ENCODE results near the gene DIAPH1.

Gene DIAPH1

DNA sequence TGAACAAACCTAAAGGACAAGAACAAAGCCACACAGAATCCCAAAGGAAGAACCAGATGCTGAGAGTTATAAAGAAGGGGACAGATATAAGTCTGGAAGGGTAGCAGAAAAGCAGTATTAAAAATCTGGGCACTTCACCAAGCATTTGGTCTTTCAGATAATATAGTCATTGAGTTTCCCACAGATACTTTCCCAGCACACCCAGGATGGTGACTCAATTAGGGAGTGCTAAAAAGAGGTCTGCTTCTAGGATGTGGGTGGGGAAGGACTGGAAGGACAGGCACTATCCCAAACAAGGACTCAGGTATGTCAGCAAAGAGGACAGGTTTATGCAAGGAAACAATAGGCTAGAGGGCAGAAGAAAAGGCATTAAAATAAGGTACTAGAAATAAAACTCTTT, 59.3 kb downstream of the DIAPH1 start:
- no peak for DNase-seq

- DNase-seq, result no peak
These were observed 60.6 kb downstream of the DIAPH1 start for GRCh38 chr5:141558150-141558549.

- DNase-seq, result peak; percentile 11
These were observed 61.1 kb downstream of the DIAPH1 start for GRCh38 chr5:141557681-141558136.

DNA sequence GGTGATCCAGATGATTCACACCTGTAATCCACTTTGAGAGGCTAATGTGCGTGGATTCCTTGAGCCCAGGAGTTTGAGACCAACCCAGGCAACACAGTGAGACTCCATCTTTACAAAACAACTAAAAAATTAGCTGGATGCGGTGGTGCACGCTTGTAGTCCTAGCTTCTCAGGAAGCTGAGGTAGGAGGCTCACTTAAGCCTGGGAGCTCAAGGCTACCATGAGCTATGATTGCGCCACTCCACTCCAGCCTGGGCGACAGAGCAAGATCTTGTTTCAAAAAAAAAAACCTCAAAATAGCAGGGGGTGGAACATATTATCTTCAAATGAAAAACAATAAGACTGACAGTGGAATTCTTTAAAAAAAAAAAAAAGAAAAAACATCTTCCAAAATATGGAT, 70.9 kb downstream of the DIAPH1 start:
- DNase-seq, result no peak

DNA sequence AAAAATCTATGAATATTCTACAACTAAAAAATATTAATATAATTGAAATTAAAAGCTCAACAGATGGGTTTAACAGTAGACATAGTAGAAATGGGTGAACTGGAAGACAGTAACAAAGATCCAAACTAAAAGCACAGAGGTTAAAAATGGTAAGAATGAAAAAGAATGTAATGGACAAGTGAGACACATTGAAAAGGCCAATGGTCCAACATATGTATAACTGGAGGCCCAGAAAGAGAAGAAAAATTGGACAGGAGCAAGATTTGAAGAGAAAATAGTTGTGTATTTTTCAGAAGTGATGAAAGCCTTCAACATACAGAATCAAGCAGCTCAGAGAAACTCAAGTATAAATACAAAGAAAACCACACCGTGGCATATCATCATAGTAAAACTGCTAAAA, 71.3 kb downstream of the DIAPH1 start:
- no peak for DNase-seq

GRCh38 chr5:141543053-141543452, 75.7 kb downstream of the DIAPH1 start:
- DNase-seq, result no peak

GRCh38 chr5:141534492-141535213, 84.1 kb downstream of the DIAPH1 start:
- no peak for DNase-seq

DNA sequence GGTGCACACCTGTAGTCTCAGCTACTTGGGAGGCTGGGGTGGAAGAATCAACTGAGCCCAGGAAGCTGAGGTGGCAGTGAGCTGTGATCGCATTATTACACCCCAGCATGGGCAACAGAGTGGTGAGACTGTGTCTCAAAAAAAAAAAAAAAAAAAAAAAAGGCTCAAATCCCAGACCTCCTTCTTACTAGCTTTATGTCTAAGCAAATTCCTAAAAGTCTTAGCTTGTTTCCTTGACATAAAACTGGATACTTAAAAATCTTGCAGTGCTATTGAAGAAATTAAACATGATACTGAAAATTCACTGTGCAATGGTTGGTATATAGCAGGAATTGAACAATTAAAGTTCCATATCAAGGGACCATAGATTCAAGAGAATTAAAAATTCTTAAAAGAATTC, 84.9 kb downstream of the DIAPH1 start:
- DNase-seq, result no peak

DNA sequence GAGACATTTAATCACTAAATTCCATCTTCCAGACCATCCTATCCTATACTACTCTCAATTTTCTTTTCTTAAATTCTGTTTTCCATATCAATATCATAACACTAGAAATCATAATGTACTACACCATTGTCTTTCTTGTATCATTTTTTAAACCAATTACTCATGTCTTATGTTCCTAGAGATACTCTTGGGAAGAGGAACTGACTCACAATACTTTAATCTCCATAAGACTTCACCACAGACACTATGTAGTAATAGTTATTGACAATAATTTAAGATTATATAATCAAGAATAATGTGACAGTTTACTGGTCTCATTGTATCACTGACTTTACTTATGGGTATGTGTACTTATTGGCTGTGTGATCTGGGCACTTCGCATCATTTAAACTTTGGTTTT, 86.1 kb downstream of the DIAPH1 start:
- no peak for DNase-seq

GRCh38 chr5:141529873-141530272, 88.9 kb downstream of the DIAPH1 start:
- DNase-seq, result no peak

- DNase-seq, result no peak
These were observed 89.8 kb downstream of the DIAPH1 start for GRCh38 chr5:141529002-141529401.

DNA sequence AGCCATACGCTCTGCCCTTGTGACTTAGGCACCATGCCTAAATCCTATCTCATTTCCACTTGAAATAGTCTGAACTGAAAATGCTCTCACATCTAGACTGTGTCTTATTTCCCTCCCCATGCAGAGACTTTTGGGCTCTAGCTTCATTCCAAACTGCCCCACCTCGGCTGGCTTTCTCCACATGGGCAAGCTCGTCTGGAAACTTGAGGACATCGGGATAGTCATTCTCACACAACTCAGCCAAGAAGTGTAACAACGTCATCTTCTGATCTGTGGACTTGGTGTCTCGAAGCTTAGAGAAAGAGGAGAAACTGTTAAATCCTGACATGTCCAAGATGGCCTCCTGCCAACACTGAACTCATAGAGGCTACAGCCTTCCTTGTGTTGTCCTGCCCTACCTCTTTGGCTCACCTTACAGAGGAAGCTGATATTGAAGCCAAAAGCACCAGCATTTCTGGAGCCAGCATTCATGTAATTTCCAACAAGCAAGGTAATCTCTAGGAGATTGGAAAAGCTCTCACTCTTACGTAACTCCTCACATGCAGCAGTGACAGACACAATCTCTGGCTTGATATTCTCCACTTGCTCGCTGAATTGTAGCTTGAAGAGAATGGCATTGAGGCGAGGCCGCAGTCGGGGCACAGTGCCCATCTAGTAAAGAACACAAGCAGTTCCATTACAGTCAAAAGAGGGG, 90.4 kb downstream of the DIAPH1 start:
- no peak for DNase-seq

GRCh38 chr5:141527426-141527825, 91.4 kb downstream of the DIAPH1 start:
- no peak for DNase-seq

- no peak for DNase-seq
These were observed 93.1 kb downstream of the DIAPH1 start for GRCh38 chr5:141525653-141526052.

- no peak for DNase-seq
These were observed 93.9 kb downstream of the DIAPH1 start for GRCh38 chr5:141524604-141525597.

DNA sequence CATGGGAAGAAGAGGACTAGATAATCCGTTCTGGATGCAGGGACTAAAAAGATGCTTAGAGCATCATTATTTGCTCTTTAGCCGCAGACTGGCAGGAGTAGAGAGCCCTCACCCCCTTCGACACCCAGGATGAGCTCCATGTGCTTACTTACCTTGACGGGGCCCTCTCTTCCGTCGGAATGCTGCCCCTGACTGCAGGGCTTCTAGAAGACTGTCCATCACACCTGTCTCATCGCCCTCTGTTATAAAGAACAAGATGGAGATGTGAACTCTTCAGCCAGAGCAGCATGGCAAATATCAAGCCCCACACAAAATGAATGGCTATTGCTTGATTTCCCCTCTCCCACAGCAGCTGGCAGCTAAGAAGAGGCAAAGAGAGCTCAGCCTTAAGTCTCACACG, 94.8 kb downstream of the DIAPH1 start:
- no peak for DNase-seq

DNA sequence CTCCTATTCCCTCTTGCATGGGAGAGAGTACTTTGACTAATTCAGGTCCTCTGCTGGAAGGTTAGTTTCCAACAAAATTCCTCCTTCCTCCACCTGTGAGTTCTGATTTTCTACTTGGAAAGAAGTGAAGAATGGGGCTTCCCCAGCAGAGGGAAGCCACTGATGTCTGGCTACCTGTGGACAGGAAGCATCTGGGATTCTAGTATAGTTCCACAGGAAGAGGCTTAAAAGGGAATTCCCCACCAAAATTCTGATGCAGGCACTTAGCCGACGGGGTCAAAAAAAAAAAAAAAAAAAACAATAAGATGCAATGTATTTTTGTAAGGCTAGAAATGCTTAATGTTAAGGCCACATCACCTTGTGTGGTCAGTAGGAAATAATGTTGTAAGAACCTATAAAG, 96.5 kb downstream of the DIAPH1 start:
- DNase-seq, result no peak

- peak; percentile 78 for DNase-seq
These were observed 97.5 kb downstream of the DIAPH1 start for GRCh38 chr5:141521244-141521781.

GRCh38 chr5:141519605-141520565, 98.9 kb downstream of the DIAPH1 start:
- no peak for DNase-seq

DNA sequence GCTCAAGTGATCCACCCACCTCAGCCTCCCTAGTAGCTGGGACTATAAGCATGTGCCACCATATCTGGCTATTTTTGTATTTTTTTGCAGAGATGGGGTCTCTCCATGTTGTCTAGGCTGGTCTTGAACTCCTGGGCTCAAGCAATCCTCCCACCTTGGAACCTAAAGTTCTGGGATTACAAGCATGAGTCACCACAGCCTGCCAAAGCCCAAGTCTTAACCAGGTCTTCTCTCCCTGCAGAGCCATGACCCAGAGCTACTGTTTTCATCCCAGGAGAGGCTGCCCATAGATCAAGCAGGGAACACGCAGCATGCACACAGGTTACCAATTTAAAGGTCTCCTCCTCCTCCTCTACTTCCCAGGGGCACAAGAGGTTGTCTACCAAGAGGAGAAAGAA, 100.2 kb downstream of the DIAPH1 start:
- no peak for DNase-seq

GRCh38 chr5:141517880-141518617, 100.8 kb downstream of the DIAPH1 start:
- DNase-seq, result no peak
